Islet of Langerhans (tissue), 1 donor: Measurements from ENCODE around the gene SHC4.

Experiments used
- FAIRE-seq: peaks from one replicate; lab custom pipeline; 2011; peaks lifted over from hg19 to GRCh38; lab: Jason Lieb, UNC

Gene SHC4

GRCh38 chr15:48968066-48968465 lies 4.3 kb upstream of the SHC4 start:
- no peak for FAIRE-seq

GRCh38 chr15:48967336-48967735 lies 3.6 kb upstream of the SHC4 start:
- FAIRE-seq = no peak

GRCh38 chr15:48966595-48967301 lies 3.0 kb upstream of the SHC4 start:
- FAIRE-seq = no peak

- no peak for FAIRE-seq
Observed at GRCh38 chr15:48965972-48966371, 2.3 kb upstream of the SHC4 start.

- FAIRE-seq = no peak
Observed at GRCh38 chr15:48964898-48965297, 1.2 kb upstream of the SHC4 start.

- no peak for FAIRE-seq
Observed at GRCh38 chr15:48962662-48963523, 826 bp downstream of the SHC4 start.

- no peak for FAIRE-seq
Observed at GRCh38 chr15:48955967-48956366, 7.8 kb downstream of the SHC4 start.

GRCh38 chr15:48955370-48955769 lies 8.3 kb downstream of the SHC4 start:
- no peak for FAIRE-seq

- FAIRE-seq = no peak
Observed at GRCh38 chr15:48954538-48954937, 9.2 kb downstream of the SHC4 start.

- FAIRE-seq = no peak
Observed at GRCh38 chr15:48946840-48947187, 16.9 kb downstream of the SHC4 start.

GRCh38 chr15:48946074-48946839 lies 17.5 kb downstream of the SHC4 start:
- no peak for FAIRE-seq

- no peak for FAIRE-seq
Observed at GRCh38 chr15:48945386-48945785, 18.3 kb downstream of the SHC4 start.

- FAIRE-seq = no peak
Observed at GRCh38 chr15:48941904-48942303, 21.8 kb downstream of the SHC4 start.

GRCh38 chr15:48940508-48940907 lies 23.2 kb downstream of the SHC4 start:
- no peak for FAIRE-seq

GRCh38 chr15:48939648-48940047 lies 24.1 kb downstream of the SHC4 start:
- no peak for FAIRE-seq

- FAIRE-seq = no peak
Observed at GRCh38 chr15:48937886-48938285, 25.8 kb downstream of the SHC4 start.

- no peak for FAIRE-seq
Observed at GRCh38 chr15:48936666-48937065, 27.1 kb downstream of the SHC4 start.

GRCh38 chr15:48935236-48935635 lies 28.5 kb downstream of the SHC4 start:
- FAIRE-seq = no peak

- no peak for FAIRE-seq
Observed at GRCh38 chr15:48930735-48931134, 33.0 kb downstream of the SHC4 start.

GRCh38 chr15:48929661-48930060 lies 34.1 kb downstream of the SHC4 start:
- no peak for FAIRE-seq

- FAIRE-seq = no peak
Observed at GRCh38 chr15:48928877-48929538, 34.7 kb downstream of the SHC4 start.

- no peak for FAIRE-seq
Observed at GRCh38 chr15:48925714-48926223, 38.0 kb downstream of the SHC4 start.
